LNCAP (cell line): ENCODE results near the gene NUTF2.
A peak's percentile ranks its signal among the peaks of the same experiment; 100 is the strongest.

Experiments
- CTCF ChIP-seq: fragments of 450-650 bp; IDR thresholded peaks from 2 replicates; pipeline ENCODE4 v1.5.1; 2017; ENCODE audit warnings: mild to moderate bottlenecking

NUTF2 gene

DNA sequence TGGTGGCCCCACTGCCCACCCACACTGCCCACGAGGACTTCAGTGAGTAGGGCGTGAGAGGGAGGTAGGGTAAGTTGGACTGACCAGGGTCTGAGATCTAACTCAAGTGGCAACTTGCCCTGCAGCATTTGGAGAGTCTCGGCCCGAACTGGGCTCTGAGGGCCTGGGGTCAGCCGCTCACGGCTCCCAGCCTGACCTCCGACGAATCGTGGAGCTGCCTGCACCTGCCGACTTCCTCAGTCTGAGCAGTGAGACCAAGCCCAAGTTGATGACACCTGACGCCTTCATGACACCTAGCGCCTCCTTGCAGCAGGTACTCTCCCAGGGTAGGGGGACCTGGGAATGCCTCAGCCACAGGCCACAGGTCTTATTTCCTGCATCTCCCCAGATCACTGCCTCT lies 32.7 kb downstream of the NUTF2 start:
- TF ChIP-seq CTCF: no peak

GRCh38 chr16:67879936-67880335 lies 33.2 kb downstream of the NUTF2 start:
- TF ChIP-seq CTCF: no peak

DNA sequence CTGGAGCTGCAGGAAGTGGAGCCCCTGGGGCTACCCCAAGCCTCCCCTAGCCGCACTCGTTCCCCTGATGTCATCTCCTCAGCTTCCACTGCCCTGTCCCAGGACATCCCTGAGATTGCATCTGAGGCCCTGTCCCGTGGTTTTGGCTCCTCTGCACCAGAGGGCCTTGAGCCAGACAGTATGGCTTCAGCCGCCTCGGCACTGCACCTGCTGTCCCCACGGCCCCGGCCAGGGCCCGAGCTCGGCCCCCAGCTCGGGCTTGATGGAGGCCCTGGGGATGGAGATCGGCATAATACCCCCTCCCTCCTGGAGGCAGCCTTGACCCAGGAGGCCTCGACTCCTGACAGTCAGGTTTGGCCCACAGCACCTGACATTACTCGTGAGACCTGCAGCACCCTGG lies 33.9 kb downstream of the NUTF2 start:
- no peak for TF ChIP-seq CTCF

GRCh38 chr16:67881621-67882161 lies 35.0 kb downstream of the NUTF2 start:
- no peak for TF ChIP-seq CTCF

DNA sequence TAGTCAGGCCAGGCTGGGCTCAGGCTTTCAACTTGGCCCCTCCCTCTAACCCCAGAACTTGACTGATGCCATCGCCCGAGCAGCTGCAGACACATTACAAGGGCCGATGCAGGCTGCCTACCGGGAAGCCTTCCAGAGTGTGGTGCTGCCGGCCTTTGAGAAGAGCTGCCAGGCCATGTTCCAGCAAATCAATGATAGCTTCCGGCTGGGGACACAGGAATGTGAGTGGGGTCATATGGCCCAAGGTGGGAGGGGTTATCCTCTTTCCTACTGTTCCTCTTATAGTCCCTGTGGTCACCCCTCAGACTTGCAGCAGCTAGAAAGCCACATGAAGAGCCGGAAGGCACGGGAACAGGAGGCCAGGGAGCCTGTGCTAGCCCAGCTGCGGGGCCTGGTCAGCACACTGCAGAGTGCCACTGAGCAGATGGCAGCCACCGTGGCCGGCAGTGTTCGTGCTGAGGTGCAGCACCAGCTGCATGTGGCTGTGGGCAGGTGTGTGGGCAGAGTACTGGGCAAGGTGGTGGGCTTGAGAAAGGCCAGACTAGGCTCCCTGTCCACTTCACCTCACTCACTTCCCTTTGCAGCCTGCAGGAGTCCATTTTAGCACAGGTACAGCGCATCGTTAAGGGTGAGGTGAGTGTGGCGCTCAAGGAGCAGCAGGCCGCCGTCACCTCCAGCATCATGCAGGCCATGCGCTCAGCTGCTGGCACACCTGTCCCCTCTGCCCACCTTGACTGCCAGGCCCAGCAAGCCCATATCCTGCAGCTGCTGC lies 35.8 kb downstream of the NUTF2 start:
- no peak for TF ChIP-seq CTCF

GRCh38 chr16:67883146-67883871 lies 36.6 kb downstream of the NUTF2 start:
- TF ChIP-seq CTCF: no peak

- TF ChIP-seq CTCF: peak; percentile 94
Observed at GRCh38 chr16:67883872-67884261, 37.1 kb downstream of the NUTF2 start.
